NCI-H82 (cell line): ENCODE data around the gene RAB30.
"Not testable (repeated sequence)": the region's sequence is repeated elsewhere in the genome, so short reads cannot be mapped to it uniquely, and the experiment has no call there.

Experiments
- DNase-seq: peaks from one replicate; lab custom pipeline; 2025; lab: John Stamatoyannopoulos, UW

RAB30 gene

GRCh38 chr11:83009999-83010398 is 61.7 kb downstream of the RAB30 start:
- no peak for DNase-seq

GRCh38 chr11:83009136-83009535 is 62.6 kb downstream of the RAB30 start:
- not testable (repeated sequence) for DNase-seq

GRCh38 chr11:83008581-83008923 is 63.1 kb downstream of the RAB30 start:
- peak; percentile 11 for DNase-seq

- peak; percentile 94 for DNase-seq
These were observed 63.7 kb downstream of the RAB30 start for GRCh38 chr11:83007909-83008580.

GRCh38 chr11:83007477-83007876 is 64.2 kb downstream of the RAB30 start:
- peak; percentile 40 for DNase-seq

- DNase-seq: no peak
These were observed 64.8 kb downstream of the RAB30 start for GRCh38 chr11:83006877-83007330.

- no peak for DNase-seq
These were observed 66.7 kb downstream of the RAB30 start for GRCh38 chr11:83004746-83005556.

- DNase-seq: no peak
These were observed 69.2 kb downstream of the RAB30 start for GRCh38 chr11:83002522-83002921.

GRCh38 chr11:83002053-83002452 is 69.6 kb downstream of the RAB30 start:
- DNase-seq: no peak

- no peak for DNase-seq
These were observed 71.3 kb downstream of the RAB30 start for GRCh38 chr11:83000381-83000780.

- no peak for DNase-seq
These were observed 72.5 kb downstream of the RAB30 start for GRCh38 chr11:82999232-82999631.

GRCh38 chr11:82998697-82999096 is 73.0 kb downstream of the RAB30 start:
- DNase-seq: no peak

GRCh38 chr11:82996966-82997606 is 74.6 kb downstream of the RAB30 start:
- no peak for DNase-seq

- no peak for DNase-seq
These were observed 75.8 kb downstream of the RAB30 start for GRCh38 chr11:82995754-82996398.

- no peak for DNase-seq
These were observed 76.5 kb downstream of the RAB30 start for GRCh38 chr11:82995235-82995634.

GRCh38 chr11:82994604-82995230 is 77.0 kb downstream of the RAB30 start:
- DNase-seq: no peak

- no peak for DNase-seq
These were observed 79.5 kb downstream of the RAB30 start for GRCh38 chr11:82992223-82992622.

GRCh38 chr11:82989628-82990404 is 81.9 kb downstream of the RAB30 start:
- no peak for DNase-seq

GRCh38 chr11:82988936-82989627 is 82.6 kb downstream of the RAB30 start:
- DNase-seq: peak; percentile 13

- DNase-seq: no peak
These were observed 83.7 kb downstream of the RAB30 start for GRCh38 chr11:82987997-82988396.

GRCh38 chr11:82986446-82986845 is 85.3 kb downstream of the RAB30 start:
- DNase-seq: no peak
